AG09319 (cell line): ENCODE data around the gene ACACA.

ENCODE experiments used
- DNase-seq: peaks from one replicate; pipeline ENCODE4 v3.0.0-alpha.2; 2010; ENCODE audit warnings: low read depth; ENCODE audit errors: extremely low read depth
- CTCF ChIP-seq: IDR thresholded peaks from 2 replicates; pipeline ENCODE4 v1.5.1; 2011; ENCODE audit warnings: low read depth, mild to moderate bottlenecking, inconsistent platforms, low read length, moderate library complexity

Gene ACACA

GRCh38 chr17:37340804-37341203, 65.8 kb downstream of the ACACA start:
- DNase-seq = no peak
- no peak for TF ChIP-seq CTCF

DNA sequence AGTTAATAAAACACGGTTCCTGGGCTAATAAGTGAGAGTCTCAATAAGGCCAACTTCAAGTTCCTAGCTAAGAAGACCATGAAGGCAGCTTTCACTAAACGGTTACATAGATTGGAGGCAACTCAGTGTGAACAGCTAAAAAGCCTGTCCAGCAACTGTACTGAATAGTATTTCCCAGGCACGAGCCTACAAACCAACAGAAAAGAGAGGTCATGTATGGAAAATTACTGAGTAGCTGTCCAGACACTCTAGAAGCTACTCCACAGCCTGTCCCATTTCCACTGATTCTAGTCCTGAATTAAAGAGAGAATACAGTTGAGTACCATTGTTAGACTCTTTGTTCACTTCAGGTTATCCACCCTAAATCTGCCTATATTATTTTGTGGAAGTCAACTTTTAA, 67.3 kb downstream of the ACACA start:
- no peak for DNase-seq
- TF ChIP-seq CTCF = no peak

DNA sequence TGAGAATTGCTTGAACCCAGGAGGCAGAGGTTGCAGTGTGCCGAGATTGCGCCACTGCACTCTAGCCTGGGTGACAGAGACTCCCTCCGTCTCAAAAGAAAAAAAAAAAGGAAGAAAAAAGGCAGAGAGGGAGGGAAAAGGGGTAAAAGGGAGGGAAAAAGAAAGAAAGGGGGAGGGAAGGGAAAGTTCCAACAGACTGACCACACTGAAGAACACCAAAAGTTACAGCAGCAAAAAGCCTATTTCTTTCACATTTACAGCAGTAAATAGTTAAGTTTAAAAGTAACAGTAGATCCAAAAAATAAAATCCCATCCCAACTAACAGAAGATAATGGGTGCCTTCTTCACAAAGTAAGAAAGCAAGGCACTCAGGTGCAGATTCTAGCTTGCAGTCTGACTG, 67.8 kb downstream of the ACACA start:
- DNase-seq = no peak
- TF ChIP-seq CTCF = no peak

- no peak for TF ChIP-seq CTCF
- peak; percentile 93 for DNase-seq
Observed at GRCh38 chr17:37327341-37328090, 79.1 kb downstream of the ACACA start.

- no peak for DNase-seq
- TF ChIP-seq CTCF = no peak
Observed at GRCh38 chr17:37322826-37323561, 83.6 kb downstream of the ACACA start.

DNA sequence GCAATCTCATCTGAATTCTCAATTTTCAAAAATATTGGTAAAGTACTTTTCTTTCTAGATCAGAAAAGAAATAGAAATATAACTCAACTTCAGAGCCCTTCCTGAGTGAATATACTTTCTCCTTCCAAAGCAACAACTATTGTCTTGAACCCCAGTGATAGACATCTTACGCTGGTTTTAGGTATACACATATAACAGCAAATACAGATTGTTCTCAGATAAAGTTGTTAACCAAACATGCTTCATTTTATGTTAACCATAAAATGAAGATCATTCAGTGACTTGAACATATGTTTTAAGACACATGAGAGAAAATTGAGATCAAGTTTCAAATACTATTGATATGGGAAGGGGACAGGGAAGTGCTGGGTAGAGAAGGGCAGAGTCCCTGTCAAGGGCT, 84.5 kb downstream of the ACACA start:
- DNase-seq = no peak
- TF ChIP-seq CTCF = no peak

DNA sequence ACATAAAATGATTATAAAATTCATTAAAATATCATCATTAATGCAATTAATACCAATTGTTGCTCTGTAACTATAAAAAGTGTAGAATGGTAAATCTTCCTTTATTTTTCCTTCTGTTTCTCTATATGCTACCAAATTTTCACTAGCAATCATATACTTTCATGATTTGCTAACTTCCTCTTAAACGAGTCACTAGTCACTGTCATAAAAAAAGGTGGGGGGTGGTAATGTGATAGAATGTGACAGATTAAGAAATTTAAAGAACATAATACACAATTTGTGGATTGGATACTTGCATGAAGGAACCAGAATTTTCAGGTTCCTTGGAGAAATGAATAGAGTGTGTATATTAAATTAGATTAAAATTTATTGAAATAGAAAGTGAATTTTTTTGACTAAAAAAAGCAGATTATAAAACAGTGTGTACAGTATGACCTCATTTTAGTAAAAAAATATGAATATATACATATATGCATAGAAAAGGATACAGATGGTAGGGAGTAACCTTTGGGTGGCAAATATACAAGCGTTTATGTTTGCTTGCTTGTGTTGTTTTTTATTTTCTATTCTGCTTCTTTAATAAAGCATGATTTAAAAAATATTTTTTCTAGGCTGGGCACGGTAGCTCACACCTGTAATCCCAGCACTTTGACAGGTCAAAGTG, 87.6 kb downstream of the ACACA start:
- DNase-seq = no peak
- no peak for TF ChIP-seq CTCF
